Bronchus fibroblast of lung (primary cell): ENCODE measurements around the gene SYMPK. TPM values are rescaled to one million over a fixed set of nuclear protein-coding genes. Genes with fewer than 3 reads are reported as not detected.

Experiments
- total RNA-seq: library from RNA; depleted of rRNA; stranded (reverse); fragments of >200 nt; gene quantifications from 2 replicates; pipeline ENCODE4 v1.2.3, GENCODE V29; 2015

Gene SYMPK
- total RNA-seq = 29.6 and 31.4 TPM in 2 replicates

DNA sequence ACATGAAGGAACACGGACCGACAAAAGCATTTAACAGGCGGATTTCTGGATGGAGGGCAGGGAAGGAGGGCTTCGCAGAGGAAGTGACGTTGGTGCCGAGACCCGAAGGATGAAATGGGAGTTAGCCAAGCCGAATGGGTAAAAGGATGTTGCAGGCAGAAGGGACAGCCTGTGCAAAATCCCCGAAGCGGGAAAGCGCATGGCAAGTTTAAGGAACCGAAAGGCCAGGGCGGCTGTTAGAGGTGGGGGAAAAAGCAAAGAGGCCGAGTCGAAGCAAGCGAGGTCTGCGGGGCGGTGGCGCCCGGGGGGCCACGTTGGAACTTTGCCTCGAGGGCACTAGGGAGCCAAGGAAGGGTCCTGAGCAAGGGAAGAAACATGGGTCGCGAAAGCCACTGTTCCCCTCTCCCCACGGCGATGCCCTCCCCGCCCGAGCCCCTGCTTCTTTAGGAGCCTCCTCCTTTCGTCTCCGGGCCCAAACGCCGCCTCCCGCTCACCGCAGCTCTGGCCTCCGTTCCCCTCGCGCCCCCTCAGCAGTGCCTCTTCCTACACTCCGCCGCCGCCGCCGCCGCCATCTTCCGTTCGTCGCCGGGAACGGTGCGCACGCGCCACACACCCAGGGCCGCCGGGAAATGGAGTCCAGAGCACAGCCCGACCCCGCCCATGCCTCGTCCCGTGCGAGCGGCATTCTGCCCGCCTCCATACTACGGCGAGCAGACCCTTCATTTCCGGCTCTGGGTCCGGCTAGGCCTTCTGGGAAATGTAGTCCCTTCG is at the start of gene SYMPK:
SYMPK (minus strand) TSS at position 584 of the 771 bp plus-strand sequence. CDS start 8,652 bp downstream, outside the sequence.

DNA sequence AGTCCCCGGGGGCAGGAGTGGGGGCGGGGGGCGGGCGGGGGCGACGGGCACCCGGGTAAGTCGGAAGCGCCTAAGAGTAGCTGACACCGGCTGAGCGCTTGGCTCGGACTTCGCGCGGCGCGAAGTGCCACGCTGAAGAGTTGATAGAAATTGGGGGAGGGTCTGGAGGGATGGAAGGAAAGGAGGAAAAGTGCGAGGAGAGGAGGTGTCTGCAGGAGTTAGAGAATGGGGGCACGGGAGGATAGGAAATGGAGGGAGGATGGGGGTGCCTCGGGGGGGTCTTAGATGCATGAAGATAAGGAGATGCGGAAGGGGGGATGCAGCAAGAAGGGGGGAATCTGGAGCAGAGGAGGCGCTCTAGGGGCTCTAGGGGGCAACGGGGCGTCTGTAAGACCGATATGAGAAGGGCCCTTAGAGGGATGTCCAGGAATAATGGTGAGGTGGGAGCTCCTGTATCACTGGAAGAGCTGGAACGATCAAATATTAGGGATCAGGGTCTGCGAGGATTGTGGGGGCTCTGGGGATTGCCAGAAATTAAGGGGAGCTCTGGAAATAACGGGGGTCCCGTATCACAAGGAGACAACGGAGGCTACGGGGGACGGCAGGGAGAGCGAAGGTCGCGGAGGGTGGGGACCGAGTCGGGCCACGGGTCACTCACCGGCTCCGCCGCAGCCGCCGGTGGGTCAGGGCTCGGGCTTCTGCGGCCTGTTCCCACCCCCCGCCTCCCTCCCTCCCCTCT is 39.1 kb upstream of the SYMPK start, which contains the start of gene MYPOP:
MYPOP (minus strand) TSS at position 702 of the 739 bp plus-strand sequence. CDS start 840 bp downstream, outside the sequence.

DNA sequence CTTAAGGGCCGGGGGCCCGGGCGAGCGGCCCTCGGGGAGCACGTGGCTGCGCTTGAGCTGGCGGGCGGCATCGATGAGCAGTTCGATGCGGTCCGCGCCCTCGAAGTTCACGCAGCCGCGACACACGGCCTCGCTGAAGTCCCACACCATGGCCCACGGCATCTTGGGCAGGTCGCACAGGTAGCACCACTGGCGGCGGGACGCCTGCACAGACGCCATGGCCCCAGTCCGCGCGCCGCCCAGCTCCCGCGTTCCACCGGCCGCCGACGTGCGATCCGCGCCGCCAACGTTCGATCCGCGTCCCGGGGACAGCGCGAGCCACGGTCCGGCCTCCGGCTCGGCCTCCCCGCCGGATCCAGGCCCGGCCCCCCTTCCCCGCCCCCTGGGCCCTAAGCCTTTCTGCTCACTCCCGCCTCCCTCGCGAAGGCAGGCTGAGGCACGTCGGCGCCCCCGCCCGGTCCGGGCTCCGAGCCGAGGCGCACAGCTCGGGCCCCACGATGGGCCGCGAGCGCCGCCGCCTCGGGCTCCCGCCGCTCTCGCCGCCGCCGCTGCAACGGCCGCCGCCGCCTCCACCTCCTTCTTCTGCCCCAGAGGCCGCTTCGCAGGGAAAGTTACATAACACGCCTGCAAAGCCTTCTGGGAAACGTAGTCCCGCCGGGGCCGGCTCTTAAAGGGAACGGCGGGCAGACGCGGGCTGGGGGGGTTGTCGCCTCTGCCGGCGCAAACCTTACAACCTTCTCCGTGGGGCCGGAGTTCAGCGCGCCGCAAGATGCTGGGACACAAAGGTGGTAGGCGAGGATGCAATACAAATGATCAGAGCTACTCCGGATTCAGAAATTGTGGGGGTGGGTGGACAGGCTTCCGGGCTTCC is 22.8 kb upstream of the SYMPK start, which contains the start of gene IRF2BP1:
IRF2BP1 (minus strand) TSS at position 586 of the 871 bp plus-strand sequence; CDS start at position 219, 367 bp downstream.

DNA sequence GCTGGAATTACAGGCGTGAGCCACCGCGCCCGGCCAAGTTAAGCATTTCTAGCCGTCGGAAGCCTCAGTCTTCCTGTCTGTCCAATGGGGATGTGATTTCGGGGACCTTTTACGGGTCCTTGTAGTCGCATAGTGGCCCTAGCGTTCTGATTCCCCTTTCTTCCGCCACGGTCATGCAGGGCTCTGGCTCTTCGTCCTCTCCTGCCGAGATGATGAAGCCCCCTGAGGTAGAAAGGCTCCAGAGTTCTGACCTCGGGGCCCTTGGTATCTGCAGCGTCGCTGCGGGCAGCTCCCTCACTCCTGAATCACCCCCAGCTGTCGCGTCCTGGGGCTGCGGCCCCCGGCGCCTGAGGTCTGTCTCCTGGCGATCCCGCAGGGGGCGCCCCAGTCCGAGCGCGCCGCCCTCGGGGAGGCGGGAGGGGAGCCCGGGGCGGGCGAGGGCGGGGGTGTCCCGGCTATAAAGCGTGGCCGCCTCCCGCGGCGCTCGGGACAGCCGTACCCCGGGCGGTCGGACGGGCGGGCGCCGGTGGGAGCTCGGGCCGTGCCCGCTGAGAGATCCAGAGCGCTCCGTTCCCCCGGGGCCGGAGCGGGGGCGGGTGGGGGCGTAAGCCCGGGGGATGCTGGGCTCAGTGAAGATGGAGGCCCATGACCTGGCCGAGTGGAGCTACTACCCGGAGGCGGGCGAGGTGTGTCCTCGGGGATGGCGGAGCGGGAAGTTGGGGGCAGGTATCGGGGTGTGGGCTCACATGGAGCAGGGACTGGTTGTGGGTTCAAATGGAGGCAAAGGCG is 1.1 kb upstream of the SYMPK start, which contains the start of gene FOXA3:
FOXA3 (plus strand) TSS at position 487 of the 789 bp plus-strand sequence; CDS start at position 618, 131 bp downstream.

DNA sequence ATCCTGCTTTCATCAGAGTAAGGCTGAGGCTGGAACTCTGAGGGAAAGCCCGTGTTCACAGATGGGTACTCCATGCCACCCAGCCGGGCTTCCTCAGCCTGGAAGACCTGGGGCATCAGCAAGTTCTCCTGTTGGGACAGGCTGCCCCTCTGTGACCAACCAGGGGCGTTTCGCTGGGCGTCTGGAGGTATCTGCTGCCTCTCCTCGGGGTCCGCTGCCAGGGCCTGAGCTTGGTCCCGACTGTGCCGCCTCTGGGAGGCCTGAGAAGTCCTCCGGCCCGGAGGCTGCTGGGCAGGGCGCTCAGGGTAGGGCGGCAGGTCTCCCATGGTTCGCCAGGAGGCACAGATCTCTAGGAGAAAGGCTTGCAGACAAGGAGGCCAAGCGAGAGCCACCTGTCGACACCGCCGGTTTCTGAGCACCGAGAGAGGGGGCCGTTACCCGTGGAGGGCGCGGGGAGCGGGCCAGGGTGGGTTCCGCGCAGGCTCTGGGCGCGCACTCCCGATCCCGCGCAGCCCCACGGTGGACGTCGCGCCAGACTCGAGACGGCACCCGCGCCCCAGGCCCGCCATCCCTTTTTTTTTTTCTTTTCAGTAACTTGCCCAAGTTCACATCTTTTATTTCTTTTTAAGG is 48.0 kb downstream of the SYMPK start, which contains the start of gene RSPH6A:
RSPH6A (minus strand) TSS at position 458 of the 630 bp plus-strand sequence; CDS start at position 326, 132 bp downstream.

DNA sequence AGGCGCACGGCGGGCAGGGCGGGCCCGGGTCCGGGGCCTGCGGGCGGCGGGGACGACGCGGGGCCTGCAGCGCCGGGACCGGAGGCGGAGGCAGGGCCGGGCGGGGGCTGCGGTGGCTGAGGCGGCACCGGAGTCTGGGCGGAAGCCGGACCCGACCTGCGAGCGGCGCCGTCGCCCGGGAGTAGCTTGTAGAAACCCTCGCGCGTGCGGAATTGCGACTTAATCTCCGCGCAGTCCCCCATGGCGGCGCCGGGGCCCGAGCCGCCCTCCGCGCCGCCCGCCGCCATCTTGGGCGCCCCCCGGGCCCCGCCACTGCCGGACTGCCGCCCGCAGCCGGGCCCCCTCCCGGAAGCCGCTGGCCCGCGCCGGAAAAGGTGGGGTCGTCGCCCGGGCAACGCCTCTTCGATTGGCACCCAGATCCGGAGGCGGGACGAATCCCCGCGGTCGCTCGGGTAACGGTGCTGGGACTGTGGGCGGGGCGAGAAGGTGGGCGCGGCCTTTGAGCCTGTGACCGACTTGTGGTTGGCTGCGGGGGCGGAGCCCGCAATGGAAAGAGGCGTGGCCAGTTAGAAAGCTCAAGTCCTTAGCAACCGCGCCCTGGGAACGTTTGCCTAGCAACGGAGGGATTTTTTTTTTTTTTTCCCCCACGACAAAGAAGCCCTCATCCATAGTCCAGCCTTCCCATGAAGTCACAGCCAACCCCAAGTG is 70.3 kb downstream of the SYMPK start, which contains the start of gene DMWD:
DMWD (minus strand) TSS at position 376 of the 708 bp plus-strand sequence; CDS start at position 287, 89 bp downstream.

DNA sequence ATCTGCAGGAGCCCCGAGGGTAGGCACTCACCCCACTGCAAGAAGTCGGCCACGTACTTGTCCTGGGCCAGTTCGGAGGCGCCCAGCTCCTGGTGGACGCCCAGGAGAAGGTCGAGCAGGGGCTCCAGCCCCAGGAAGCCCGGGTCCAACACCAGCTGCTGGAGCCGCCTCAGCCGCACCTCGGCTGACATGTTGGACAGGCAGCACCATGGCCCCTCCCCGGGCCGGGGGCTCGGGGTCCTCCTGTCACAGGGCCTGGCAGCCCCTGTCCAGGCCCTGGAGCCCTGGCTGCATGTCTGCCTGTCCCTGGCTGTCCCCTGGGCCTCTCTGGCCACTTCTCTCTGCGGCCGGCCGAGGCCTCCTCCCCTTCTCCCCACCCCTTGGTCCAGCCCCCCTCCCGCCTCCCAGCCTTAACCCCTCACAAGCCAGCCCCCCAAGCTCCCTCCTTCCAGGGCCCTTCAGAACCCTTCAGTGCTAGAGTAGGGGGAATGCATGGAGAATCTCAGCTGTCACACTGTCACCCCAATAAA is 80.7 kb downstream of the SYMPK start, which contains the start of gene DMPK:
DMPK (minus strand) TSS at position 329 of the 530 bp plus-strand sequence; CDS start at position 191, 138 bp downstream.

DNA sequence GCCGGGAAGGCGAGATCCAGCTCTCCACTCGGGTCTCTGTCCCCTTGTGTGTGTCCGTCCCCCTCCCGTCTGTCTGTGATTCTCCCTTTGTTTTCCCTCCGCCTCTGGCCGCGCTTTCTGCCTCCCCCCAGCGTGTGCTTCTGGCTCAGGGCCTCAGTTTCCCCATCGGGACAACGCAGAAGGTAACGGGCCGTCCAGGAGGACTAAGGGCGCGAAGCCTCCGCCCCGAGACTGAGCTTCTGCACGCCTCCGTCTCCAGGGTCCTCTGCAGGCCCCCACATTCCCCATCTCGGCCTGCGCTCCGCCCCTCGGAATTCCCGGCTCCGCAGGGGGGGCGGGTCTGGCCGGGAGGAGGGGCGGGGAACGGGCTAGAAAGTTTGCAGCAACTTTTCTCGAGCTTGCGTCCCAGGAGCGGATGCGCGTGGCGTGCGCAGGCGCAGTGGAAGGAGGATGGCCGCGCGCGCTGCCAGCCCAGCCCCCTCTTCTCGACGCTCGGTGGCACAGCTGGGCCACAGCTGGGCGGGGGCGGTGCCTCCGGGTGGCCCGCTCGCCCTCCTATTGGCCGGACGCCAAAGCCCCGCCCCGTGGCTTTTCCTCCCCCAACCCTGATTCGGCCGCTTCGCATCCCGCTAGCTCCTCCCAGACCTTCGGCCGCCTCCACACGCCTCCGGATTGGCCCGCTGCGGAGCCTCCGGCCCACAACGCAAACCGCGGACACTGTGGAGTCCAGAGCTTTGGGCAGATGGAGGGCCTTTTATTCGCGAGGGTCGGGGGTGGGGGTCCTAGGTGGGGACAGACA is 93.8 kb downstream of the SYMPK start, which contains the start of gene SIX5:
SIX5 (minus strand) TSS at position 269 of the 799 bp plus-strand sequence. CDS start 408 bp downstream, outside the sequence.

Other genes with a start within 250 kb of the SYMPK start
- gene EML2, start 223.8 kb downstream of the SYMPK start, total RNA-seq = 20.5 and 21.0 TPM in 2 replicates
- gene GIPR, start 194.9 kb downstream of the SYMPK start, total RNA-seq = 0.50 TPM in 1 of 2 replicates, not detected in the other
- gene SNRPD2, start 171.2 kb downstream of the SYMPK start, total RNA-seq = 355 and 375 TPM in 2 replicates
- 27.4 and 27.6 TPM in 2 replicates for gene QPCTL, start 170.5 kb downstream of the SYMPK start, total RNA-seq
- 8.0 and 8.1 TPM in 2 replicates for gene FBXO46, start 132.3 kb downstream of the SYMPK start, total RNA-seq
- gene MEIOSIN, start 129.7 kb downstream of the SYMPK start, total RNA-seq = not detected in 2 replicates
- 12.6 and 15.3 TPM in 2 replicates for gene SIX5, start 93.9 kb downstream of the SYMPK start, total RNA-seq
- gene DMPK, start 80.7 kb downstream of the SYMPK start, total RNA-seq = 16.0 and 17.1 TPM in 2 replicates
- gene DMWD, start 70.3 kb downstream of the SYMPK start, total RNA-seq = 24.2 and 28.2 TPM in 2 replicates
- gene RSPH6A, start 47.8 kb downstream of the SYMPK start, total RNA-seq = not detected in 2 replicates
- gene FOXA3, start 1.2 kb upstream of the SYMPK start, total RNA-seq = under 0.01 TPM in 1 of 2 replicates, not detected in the other
- 23.4 and 24.4 TPM in 2 replicates for gene IRF2BP1, start 23.0 kb upstream of the SYMPK start, total RNA-seq
- gene MYPOP, start 39.5 kb upstream of the SYMPK start, total RNA-seq = 2.7 and 2.9 TPM in 2 replicates
- not detected in 2 replicates for gene NANOS2, start 51.6 kb upstream of the SYMPK start, total RNA-seq
- gene NOVA2, start 110.7 kb upstream of the SYMPK start, total RNA-seq = under 0.01 TPM in 1 of 2 replicates, not detected in the other
- 12.9 and 14.3 TPM in 2 replicates for gene CCDC61, start 132.3 kb upstream of the SYMPK start, total RNA-seq
- gene PGLYRP1, start 159.9 kb upstream of the SYMPK start, total RNA-seq = not detected in 2 replicates
- gene IGFL4, start 177.9 kb upstream of the SYMPK start, total RNA-seq = not detected in 2 replicates